Fibroblast of lung (primary cell): ENCODE results near the gene OSMR.

Experiments
- CTCF ChIP-seq, 2 donors: IDR thresholded peaks in 1 of 2; conservative IDR thresholded peaks in 1 of 2; 1 replicate in 1 of 2; 2 replicates in 1 of 2; pipeline ENCODE4 v1.5.1; 2011 to 2012; ENCODE audit warnings: low read length in 2 of 2, control low read depth in 1 of 2, inconsistent platforms in 1 of 2, low read depth in 1 of 2, mild to moderate bottlenecking in 1 of 2
- EZH2 ChIP-seq: IDR thresholded peaks from 2 replicates; pipeline ENCODE4 v1.5.1; 2012; ENCODE audit warnings: low read length, control low read depth, mild to moderate bottlenecking; ENCODE audit errors: missing control alignments

- TF ChIP-seq CTCF (conservative IDR thresholded peaks at IDR 0.05 in 1 of 2, IDR thresholded peaks at IDR 0.05 in 1 of 2; ENCODE audit: low read depth in 1 of 2, low read length in 2 of 2) (no peak), EZH2 (no peak)
Observed at GRCh38 chr5:38832810-38833209, 13.0 kb upstream of the OSMR start.
